ENCODE data around the gene MYG1. TPM values are rescaled to one million over a fixed set of nuclear protein-coding genes. Genes with fewer than 3 reads are reported as not detected.
A peak's percentile ranks its signal among the peaks of the same experiment; 100 is the strongest.

MYG1 gene
- total and polyA plus RNA-seq, 8 donors: 25.4 to 76.9 (median 32.0) TPM

GRCh38 chr12:53299101-53299453 lies 418 bp upstream of the MYG1 start:
- DNase-seq (no peak), ATAC-seq (peak in 2 of 4 donors; percentile 5 to 22), FAIRE-seq (no peak)
- peaks cover 0 to 13% (median 0%) of the 10 kb centered on the region in 3 donors for H3K36me3 ChIP-seq
- H3K4me3 ChIP-seq: peak overlapping the region in 2 of 4 donors; percentile 65 to 95
- H3K27me3 ChIP-seq: no peaks in the 10 kb centered on the region
- TF ChIP-seq, protein P1, sequence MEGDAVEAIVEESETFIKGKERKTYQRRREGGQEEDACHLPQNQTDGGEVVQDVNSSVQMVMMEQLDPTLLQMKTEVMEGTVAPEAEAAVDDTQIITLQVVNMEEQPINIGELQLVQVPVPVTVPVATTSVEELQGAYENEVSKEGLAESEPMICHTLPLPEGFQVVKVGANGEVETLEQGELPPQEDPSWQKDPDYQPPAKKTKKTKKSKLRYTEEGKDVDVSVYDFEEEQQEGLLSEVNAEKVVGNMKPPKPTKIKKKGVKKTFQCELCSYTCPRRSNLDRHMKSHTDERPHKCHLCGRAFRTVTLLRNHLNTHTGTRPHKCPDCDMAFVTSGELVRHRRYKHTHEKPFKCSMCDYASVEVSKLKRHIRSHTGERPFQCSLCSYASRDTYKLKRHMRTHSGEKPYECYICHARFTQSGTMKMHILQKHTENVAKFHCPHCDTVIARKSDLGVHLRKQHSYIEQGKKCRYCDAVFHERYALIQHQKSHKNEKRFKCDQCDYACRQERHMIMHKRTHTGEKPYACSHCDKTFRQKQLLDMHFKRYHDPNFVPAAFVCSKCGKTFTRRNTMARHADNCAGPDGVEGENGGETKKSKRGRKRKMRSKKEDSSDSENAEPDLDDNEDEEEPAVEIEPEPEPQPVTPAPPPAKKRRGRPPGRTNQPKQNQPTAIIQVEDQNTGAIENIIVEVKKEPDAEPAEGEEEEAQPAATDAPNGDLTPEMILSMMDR (IDR thresholded peaks at IDR 0.05): no peak
- H3K9me3 ChIP-seq: no peaks in the 10 kb centered on the region
- intact Hi-C loops (cut with DNase I): no loop called here
- H3K4me1 ChIP-seq: peaks cover 11 to 35% (median 11%) of the 10 kb centered on the region in 3 donors
- H3K27ac ChIP-seq: peak overlapping the region; percentile 36 to 73 (median 60)
- WGBS, 2 donors: 55 to 59% methylated on average over 5 of the region's 5 CpGs

DNA sequence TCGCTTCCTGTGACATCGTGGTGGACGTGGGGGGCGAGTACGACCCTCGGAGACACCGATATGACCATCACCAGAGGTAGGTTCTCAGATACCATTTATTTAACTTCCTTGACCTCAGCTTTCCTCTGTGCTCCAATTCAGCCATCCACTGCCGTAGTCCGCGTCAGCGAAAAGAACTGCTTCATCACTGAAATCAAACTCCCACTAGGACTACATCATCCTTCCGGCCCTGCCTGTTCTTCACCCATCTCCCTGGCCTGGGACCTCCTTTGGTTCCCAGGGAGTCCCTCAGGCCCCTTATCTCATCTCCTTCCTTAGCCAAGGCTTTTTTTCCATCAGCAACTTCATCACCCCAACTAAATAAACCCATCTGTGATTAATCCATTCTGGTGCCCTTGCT lies 692 bp downstream of the MYG1 start:
- H3K9me3 ChIP-seq: no peaks in the 10 kb centered on the region
- H3K4me1 ChIP-seq: peaks cover 11 to 30% (median 11%) of the 10 kb centered on the region in 3 donors
- ATAC-seq (no peak), FAIRE-seq (no peak), DNase-seq (no peak)
- peak overlapping the region; percentile 64 to 95 (median 65) for H3K4me3 ChIP-seq
- H3K27ac ChIP-seq: peak overlapping the region in 2 of 4 donors; percentile 59 to 73
- H3K36me3 ChIP-seq: peaks cover 0 to 13% (median 0%) of the 10 kb centered on the region in 3 donors
- WGBS, 2 donors: 1 to 2% methylated on average over 12 of the region's 12 CpGs
- intact Hi-C loops (cut with DNase I): no loop called here
- TF ChIP-seq, protein P1 (IDR thresholded peaks at IDR 0.05): no peak
- H3K27me3 ChIP-seq: no peaks in the 10 kb centered on the region

GRCh38 chr12:53302903-53303302 lies 3.4 kb downstream of the MYG1 start:
- Histone ChIP-seq H3K4me3 (no peak overlapping the region), H3K9me3 (no peaks in the 10 kb centered on the region), H3K4me1 (peaks cover 5 to 20% (median 5%) of the 10 kb centered on the region in 3 donors), H3K27me3 (no peaks in the 10 kb centered on the region), H3K36me3 (peaks cover 0 to 31% (median 18%) of the 10 kb centered on the region in 3 donors), H3K27ac (no peak overlapping the region)
- intact Hi-C loops (cut with DNase I): no loop called here
- TF ChIP-seq, protein P1 (IDR thresholded peaks at IDR 0.05): no peak
- DNase-seq: no peak
- ATAC-seq: no peak
- 80 to 83% methylated on average over 5 of the region's 5 CpGs for WGBS, 2 donors
- no peak for FAIRE-seq

- Histone ChIP-seq H3K27me3 (no peaks in the 10 kb centered on the region), H3K36me3 (peaks cover 0 to 36% (median 30%) of the 10 kb centered on the region in 3 donors), H3K27ac (no peak overlapping the region), H3K4me3 (no peak overlapping the region), H3K9me3 (no peaks in the 10 kb centered on the region), H3K4me1 (peaks cover 0 to 9% (median 0%) of the 10 kb centered on the region in 3 donors)
- FAIRE-seq (no peak), ATAC-seq (no peak), DNase-seq (no peak)
- TF ChIP-seq, protein P1 (IDR thresholded peaks at IDR 0.05): no peak
- intact Hi-C loops (cut with DNase I): no loop called here
- WGBS, 2 donors: 92 to 93% methylated on average over 10 of the region's 10 CpGs
Observed at GRCh38 chr12:53306826-53307225, 7.3 kb downstream of the MYG1 start.

- Histone ChIP-seq H3K4me1 (no peaks in the 10 kb centered on the region), H3K4me3 (no peak overlapping the region), H3K27me3 (no peaks in the 10 kb centered on the region), H3K27ac (no peak overlapping the region), H3K9me3 (no peaks in the 10 kb centered on the region), H3K36me3 (peaks cover 0 to 36% (median 30%) of the 10 kb centered on the region in 3 donors)
- no peak for DNase-seq
- ATAC-seq: no peak
- 57% methylated on average over 4 of the region's 4 CpGs for WGBS, 2 donors
- intact Hi-C loops (cut with DNase I): no loop called here
- FAIRE-seq: no peak
- TF ChIP-seq, protein P1 (IDR thresholded peaks at IDR 0.05): no peak
Observed at GRCh38 chr12:53308276-53308675, 8.8 kb downstream of the MYG1 start.
